ENCODE measurements around the gene GAPVD1. TPM values are rescaled to one million over a fixed set of nuclear protein-coding genes. Genes with fewer than 3 reads are reported as not detected.
A peak's percentile ranks its signal among the peaks of the same experiment; 100 is the strongest.

The GAPVD1 gene
- total and polyA plus RNA-seq, 2 of the 13 experiments (the other 11 are each of a cell fraction or from before 2014, with no cell fraction given) = 11.1 to 33.2 TPM

GRCh38 chr9:125241000-125241862, 20.4 kb upstream of the GAPVD1 start, which contains the start of gene HSPA5 (continued):
- TF ChIP-seq, protein P1, sequence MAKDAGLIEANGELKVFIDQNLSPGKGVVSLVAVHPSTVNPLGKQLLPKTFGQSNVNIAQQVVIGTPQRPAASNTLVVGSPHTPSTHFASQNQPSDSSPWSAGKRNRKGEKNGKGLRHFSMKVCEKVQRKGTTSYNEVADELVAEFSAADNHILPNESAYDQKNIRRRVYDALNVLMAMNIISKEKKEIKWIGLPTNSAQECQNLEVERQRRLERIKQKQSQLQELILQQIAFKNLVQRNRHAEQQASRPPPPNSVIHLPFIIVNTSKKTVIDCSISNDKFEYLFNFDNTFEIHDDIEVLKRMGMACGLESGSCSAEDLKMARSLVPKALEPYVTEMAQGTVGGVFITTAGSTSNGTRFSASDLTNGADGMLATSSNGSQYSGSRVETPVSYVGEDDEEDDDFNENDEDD (CRISPR knock-in tag; IDR thresholded peaks at IDR 0.05; ENCODE audit: borderline replicate concordance) = no peak; the same call in 1 of the 2 replicates
- TF ChIP-seq KDM4B (CRISPR knock-in tag; IDR thresholded peaks at IDR 0.05) = peak; percentile 77; the same call in 1 of the 2 replicates
- TF ChIP-seq, protein P2, sequence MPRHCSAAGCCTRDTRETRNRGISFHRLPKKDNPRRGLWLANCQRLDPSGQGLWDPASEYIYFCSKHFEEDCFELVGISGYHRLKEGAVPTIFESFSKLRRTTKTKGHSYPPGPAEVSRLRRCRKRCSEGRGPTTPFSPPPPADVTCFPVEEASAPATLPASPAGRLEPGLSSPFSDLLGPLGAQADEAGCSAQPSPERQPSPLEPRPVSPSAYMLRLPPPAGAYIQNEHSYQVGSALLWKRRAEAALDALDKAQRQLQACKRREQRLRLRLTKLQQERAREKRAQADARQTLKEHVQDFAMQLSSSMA (CRISPR knock-in tag; IDR thresholded peaks at IDR 0.05) = peak; percentile 89; the same call in 1 of the 2 replicates
- no peak for TF ChIP-seq SCMH1 (CRISPR knock-in tag; IDR thresholded peaks at IDR 0.05; ENCODE audit: borderline replicate concordance)
- TF ChIP-seq SIN3B (IDR thresholded peaks at IDR 0.05; ENCODE audit: low read length) = peak; percentile 49; the same call in 1 of the 2 replicates
- TF ChIP-seq ZFY (CRISPR knock-in tag; IDR thresholded peaks at IDR 0.05) = peak; percentile 98
- TF ChIP-seq, protein P3, sequence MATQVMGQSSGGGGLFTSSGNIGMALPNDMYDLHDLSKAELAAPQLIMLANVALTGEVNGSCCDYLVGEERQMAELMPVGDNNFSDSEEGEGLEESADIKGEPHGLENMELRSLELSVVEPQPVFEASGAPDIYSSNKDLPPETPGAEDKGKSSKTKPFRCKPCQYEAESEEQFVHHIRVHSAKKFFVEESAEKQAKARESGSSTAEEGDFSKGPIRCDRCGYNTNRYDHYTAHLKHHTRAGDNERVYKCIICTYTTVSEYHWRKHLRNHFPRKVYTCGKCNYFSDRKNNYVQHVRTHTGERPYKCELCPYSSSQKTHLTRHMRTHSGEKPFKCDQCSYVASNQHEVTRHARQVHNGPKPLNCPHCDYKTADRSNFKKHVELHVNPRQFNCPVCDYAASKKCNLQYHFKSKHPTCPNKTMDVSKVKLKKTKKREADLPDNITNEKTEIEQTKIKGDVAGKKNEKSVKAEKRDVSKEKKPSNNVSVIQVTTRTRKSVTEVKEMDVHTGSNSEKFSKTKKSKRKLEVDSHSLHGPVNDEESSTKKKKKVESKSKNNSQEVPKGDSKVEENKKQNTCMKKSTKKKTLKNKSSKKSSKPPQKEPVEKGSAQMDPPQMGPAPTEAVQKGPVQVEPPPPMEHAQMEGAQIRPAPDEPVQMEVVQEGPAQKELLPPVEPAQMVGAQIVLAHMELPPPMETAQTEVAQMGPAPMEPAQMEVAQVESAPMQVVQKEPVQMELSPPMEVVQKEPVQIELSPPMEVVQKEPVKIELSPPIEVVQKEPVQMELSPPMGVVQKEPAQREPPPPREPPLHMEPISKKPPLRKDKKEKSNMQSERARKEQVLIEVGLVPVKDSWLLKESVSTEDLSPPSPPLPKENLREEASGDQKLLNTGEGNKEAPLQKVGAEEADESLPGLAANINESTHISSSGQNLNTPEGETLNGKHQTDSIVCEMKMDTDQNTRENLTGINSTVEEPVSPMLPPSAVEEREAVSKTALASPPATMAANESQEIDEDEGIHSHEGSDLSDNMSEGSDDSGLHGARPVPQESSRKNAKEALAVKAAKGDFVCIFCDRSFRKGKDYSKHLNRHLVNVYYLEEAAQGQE (IDR thresholded peaks at IDR 0.05; ENCODE audit: borderline replicate concordance in 1 of 2, low read depth in 1 of 2, low read length in 2 of 2) = peak in 1 of 2 experiments; percentile 47; a peak in 1 of 4 replicates
- no peak for TF ChIP-seq ZNF562 (CRISPR knock-in tag; IDR thresholded peaks at IDR 0.05; ENCODE audit: borderline replicate concordance)
- TF ChIP-seq ZNF713 (CRISPR knock-in tag; IDR thresholded peaks at IDR 0.05) = no peak
- TF ChIP-seq ZNF574 (CRISPR knock-in tag; IDR thresholded peaks at IDR 0.05) = peak; percentile 61; the same call in 1 of the 2 replicates
- TF ChIP-seq, protein P4, sequence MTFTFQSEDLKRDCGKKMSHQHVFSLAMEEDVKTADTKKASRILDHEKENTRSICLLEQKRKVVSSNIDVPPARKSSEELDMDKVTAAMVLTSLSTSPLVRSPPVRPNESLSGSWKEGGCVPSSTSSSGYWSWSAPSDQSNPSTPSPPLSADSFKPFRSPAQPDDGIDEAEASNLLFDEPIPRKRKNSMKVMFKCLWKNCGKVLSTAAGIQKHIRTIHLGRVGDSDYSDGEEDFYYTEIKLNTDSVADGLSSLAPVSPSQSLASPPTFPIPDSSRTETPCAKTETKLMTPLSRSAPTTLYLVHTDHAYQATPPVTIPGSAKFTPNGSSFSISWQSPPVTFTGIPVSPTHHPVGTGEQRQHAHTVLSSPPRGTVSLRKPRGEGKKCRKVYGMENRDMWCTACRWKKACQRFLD (CRISPR knock-in tag; IDR thresholded peaks at IDR 0.05; ENCODE audit: borderline replicate concordance) = peak; percentile 39; the same call in 1 of the 2 replicates
- TF ChIP-seq SRF (IDR thresholded peaks at IDR 0.05; ENCODE audit: low read depth, low read length) = no peak
- TF ChIP-seq CHCHD3 (CRISPR knock-in tag; IDR thresholded peaks at IDR 0.05) = no peak
- peak; percentile 38; the same call in 1 of the 2 replicates for TF ChIP-seq SATB2 (CRISPR knock-in tag; IDR thresholded peaks at IDR 0.05)
- TF ChIP-seq, protein P5, sequence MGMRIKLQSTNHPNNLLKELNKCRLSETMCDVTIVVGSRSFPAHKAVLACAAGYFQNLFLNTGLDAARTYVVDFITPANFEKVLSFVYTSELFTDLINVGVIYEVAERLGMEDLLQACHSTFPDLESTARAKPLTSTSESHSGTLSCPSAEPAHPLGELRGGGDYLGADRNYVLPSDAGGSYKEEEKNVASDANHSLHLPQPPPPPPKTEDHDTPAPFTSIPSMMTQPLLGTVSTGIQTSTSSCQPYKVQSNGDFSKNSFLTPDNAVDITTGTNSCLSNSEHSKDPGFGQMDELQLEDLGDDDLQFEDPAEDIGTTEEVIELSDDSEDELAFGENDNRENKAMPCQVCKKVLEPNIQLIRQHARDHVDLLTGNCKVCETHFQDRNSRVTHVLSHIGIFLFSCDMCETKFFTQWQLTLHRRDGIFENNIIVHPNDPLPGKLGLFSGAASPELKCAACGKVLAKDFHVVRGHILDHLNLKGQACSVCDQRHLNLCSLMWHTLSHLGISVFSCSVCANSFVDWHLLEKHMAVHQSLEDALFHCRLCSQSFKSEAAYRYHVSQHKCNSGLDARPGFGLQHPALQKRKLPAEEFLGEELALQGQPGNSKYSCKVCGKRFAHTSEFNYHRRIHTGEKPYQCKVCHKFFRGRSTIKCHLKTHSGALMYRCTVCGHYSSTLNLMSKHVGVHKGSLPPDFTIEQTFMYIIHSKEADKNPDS (CRISPR knock-in tag; IDR thresholded peaks at IDR 0.05) = no peak
